Fibroblast of the aortic adventitia (primary cell): ENCODE data around the gene FLNB. TPM values are rescaled to one million over a fixed set of nuclear protein-coding genes. Genes with fewer than 3 reads are reported as not detected.

Experiments
- DNase-seq: peaks from one replicate; pipeline ENCODE4 v3.0.0-alpha.2; 2010; ENCODE audit warnings: low read depth
- H3K4me3 ChIP-seq: 2 replicates; pipeline ENCODE4 v1.5.1; 2011; ENCODE audit warnings: low read depth, mild to moderate bottlenecking, control low read depth, low read length, moderate library complexity
- CTCF ChIP-seq: IDR thresholded peaks from 2 replicates; pipeline ENCODE4 v1.5.1; 2011; ENCODE audit warnings: mild to moderate bottlenecking, low read length, control low read depth, inconsistent platforms; ENCODE audit not compliant: insufficient read depth
- total RNA-seq: library from RNA; depleted of rRNA; stranded (reverse); fragments of >200 nt; gene quantifications from 2 replicates; pipeline ENCODE4 v1.2.3, GENCODE V29; 2012; ENCODE audit warnings: low replicate concordance

Gene FLNB
- total RNA-seq, 1 donor: 69.0 TPM

- no peak overlapping the region for H3K4me3 ChIP-seq
- no peak for TF ChIP-seq CTCF
- no peak for DNase-seq
These were observed 63.3 kb downstream of the FLNB start for GRCh38 chr3:58071480-58071971.

GRCh38 chr3:58072052-58072762 lies 64.0 kb downstream of the FLNB start:
- no peak for TF ChIP-seq CTCF
- DNase-seq: peak; percentile 76
- no peak overlapping the region for H3K4me3 ChIP-seq

GRCh38 chr3:58072763-58073130 lies 64.5 kb downstream of the FLNB start:
- TF ChIP-seq CTCF: no peak
- no peak overlapping the region for H3K4me3 ChIP-seq
- no peak for DNase-seq

- no peak overlapping the region for H3K4me3 ChIP-seq
- TF ChIP-seq CTCF: no peak
- peak; percentile 65 for DNase-seq
These were observed 65.3 kb downstream of the FLNB start for GRCh38 chr3:58073301-58074108.

- TF ChIP-seq CTCF: no peak
- no peak for DNase-seq
- no peak overlapping the region for H3K4me3 ChIP-seq
These were observed 66.0 kb downstream of the FLNB start for GRCh38 chr3:58074116-58074715.

GRCh38 chr3:58074997-58075396 lies 66.8 kb downstream of the FLNB start:
- TF ChIP-seq CTCF: no peak
- H3K4me3 ChIP-seq: no peak overlapping the region
- no peak for DNase-seq
